Measurements from ENCODE around the gene TEX28. TPM values are rescaled to one million over a fixed set of nuclear protein-coding genes. Genes with fewer than 3 reads are reported as not detected.

Gene TEX28
- total RNA-seq, 4 donors from 2014 or later, result not detected

DNA sequence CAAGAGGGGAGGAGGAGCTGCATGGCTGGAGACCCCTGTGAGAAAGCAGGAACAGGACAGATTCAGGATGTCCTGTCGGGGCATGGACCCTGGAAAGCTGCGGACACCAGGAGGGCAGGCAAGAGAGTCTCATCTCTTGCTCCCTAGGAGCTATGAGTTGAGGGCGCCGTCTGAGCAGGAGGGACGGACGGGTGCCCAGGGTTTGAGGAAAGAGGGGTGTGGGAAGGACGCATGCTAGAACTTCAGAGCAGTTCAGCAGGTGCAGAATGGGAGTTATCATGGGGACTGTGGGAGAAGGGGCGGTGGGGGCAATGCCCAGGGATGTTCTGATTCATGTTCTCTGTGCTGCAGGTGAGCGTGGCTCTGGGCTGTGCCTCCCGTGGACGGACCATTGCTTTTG lies 25.5 kb upstream of the TEX28 start:
- H3K4me3 ChIP-seq, result no peak overlapping the region
- no peaks in the 10 kb centered on the region for H3K36me3 ChIP-seq
- intact Hi-C loops (cut with DNase I; ENCODE audit: low total_unique reads), result no loop called here
- TF ChIP-seq, protein P1, sequence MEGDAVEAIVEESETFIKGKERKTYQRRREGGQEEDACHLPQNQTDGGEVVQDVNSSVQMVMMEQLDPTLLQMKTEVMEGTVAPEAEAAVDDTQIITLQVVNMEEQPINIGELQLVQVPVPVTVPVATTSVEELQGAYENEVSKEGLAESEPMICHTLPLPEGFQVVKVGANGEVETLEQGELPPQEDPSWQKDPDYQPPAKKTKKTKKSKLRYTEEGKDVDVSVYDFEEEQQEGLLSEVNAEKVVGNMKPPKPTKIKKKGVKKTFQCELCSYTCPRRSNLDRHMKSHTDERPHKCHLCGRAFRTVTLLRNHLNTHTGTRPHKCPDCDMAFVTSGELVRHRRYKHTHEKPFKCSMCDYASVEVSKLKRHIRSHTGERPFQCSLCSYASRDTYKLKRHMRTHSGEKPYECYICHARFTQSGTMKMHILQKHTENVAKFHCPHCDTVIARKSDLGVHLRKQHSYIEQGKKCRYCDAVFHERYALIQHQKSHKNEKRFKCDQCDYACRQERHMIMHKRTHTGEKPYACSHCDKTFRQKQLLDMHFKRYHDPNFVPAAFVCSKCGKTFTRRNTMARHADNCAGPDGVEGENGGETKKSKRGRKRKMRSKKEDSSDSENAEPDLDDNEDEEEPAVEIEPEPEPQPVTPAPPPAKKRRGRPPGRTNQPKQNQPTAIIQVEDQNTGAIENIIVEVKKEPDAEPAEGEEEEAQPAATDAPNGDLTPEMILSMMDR (IDR thresholded peaks at IDR 0.05), result no peak
- TF ChIP-seq POLR2A (IDR thresholded peaks at IDR 0.05), result no peak
- DNase-seq, result no peak
- no peaks in the 10 kb centered on the region for H3K27me3 ChIP-seq
- H3K9me3 ChIP-seq, result no peaks in the 10 kb centered on the region
- no peak overlapping the region for H3K27ac ChIP-seq
- H3K4me1 ChIP-seq, result no peaks in the 10 kb centered on the region

DNA sequence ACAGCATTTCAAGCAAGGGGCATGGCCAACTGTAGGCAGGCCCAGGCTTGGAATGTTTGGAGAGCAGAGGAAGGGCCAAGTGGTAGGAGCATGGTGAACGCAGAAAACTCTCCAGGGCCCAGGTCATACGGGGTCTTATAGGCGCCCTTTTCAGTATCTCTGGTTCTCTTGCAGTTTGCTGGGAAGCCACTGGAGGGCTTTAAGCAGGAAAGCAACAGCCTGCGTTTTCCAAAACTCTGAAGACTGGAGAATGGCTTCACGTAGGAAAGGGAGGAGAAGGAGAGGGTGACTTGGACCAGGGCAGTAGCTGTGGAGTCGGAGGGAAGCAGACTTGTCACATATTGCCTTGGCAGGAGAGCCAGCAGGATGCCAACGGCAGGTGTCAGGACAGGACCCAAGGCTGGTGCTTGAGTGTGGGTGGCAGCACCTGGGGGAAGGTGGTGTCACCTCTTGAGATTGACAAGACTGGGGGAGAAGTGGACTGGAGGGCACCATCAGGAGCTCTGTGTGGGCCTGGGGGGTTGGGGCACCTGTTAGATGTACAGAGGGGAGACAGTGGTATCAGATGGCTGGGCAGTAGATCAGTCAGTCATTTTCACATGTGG lies 22.6 kb upstream of the TEX28 start:
- no peaks in the 10 kb centered on the region for H3K4me1 ChIP-seq
- H3K36me3 ChIP-seq, result no peaks in the 10 kb centered on the region
- TF ChIP-seq, protein P1 (IDR thresholded peaks at IDR 0.05), result peak in 3 of 4 experiments; percentile 32 to 49 (median 38)
- no peak for TF ChIP-seq POLR2A (IDR thresholded peaks at IDR 0.05)
- H3K27me3 ChIP-seq, result no peaks in the 10 kb centered on the region
- intact Hi-C loops (cut with DNase I; ENCODE audit: low total_unique reads), result no loop called here
- H3K27ac ChIP-seq, result no peak overlapping the region
- DNase-seq, result no peak
- H3K9me3 ChIP-seq, result no peaks in the 10 kb centered on the region
- H3K4me3 ChIP-seq, result no peak overlapping the region

DNA sequence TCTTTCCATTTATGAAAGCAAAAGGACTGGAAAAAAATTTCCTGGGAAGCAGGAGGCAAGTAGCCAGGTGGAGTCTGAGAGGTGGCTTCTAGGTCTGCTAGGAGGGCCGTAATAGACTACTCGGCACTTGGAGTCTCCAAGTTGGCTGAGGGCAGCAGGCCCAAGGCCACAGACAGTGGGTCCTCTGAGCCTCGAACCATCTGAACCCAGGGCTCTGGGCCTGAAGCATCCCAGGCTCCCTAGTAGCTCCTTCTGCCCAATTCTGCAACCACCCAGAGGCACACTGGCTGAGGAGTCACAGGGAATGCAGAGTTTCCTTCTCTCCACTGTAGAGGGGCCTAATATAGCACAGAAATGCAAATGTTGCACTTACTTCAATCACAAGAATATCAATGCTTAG lies 20.5 kb upstream of the TEX28 start:
- no peak overlapping the region for H3K4me3 ChIP-seq
- DNase-seq, result no peak
- H3K27me3 ChIP-seq, result no peaks in the 10 kb centered on the region
- no peaks in the 10 kb centered on the region for H3K9me3 ChIP-seq
- H3K27ac ChIP-seq, result no peak overlapping the region
- intact Hi-C loops (cut with DNase I; ENCODE audit: low total_unique reads), result no loop called here
- no peaks in the 10 kb centered on the region for H3K36me3 ChIP-seq
- H3K4me1 ChIP-seq, result no peaks in the 10 kb centered on the region
- TF ChIP-seq POLR2A (IDR thresholded peaks at IDR 0.05), result no peak
- TF ChIP-seq, protein P1 (IDR thresholded peaks at IDR 0.05), result no peak

DNA sequence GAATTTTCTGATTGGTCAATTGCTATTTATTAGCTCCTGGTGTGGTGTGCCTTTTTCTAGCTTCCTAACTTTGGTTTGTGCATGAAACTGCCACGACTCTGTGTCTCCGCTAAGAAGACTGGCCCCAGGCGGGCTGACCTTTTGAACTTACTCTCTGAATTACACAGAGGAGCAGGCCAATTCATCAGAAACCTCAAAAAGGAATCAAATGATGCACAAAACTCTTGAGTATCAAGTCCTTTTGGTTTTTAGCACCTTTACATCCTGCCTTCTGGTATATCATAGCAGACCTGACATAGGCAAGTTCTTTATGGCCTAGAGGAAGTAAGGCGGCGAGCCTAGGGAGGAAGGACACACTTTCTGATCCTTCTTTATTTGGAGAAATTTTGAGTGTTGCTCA lies 18.2 kb upstream of the TEX28 start:
- H3K4me3 ChIP-seq, result no peak overlapping the region
- no peaks in the 10 kb centered on the region for H3K9me3 ChIP-seq
- no peaks in the 10 kb centered on the region for H3K27me3 ChIP-seq
- DNase-seq, result no peak
- H3K4me1 ChIP-seq, result no peaks in the 10 kb centered on the region
- no peak overlapping the region for H3K27ac ChIP-seq
- intact Hi-C loops (cut with DNase I; ENCODE audit: low total_unique reads), result no loop called here
- TF ChIP-seq POLR2A (IDR thresholded peaks at IDR 0.05), result no peak
- TF ChIP-seq, protein P1 (IDR thresholded peaks at IDR 0.05), result no peak
- no peaks in the 10 kb centered on the region for H3K36me3 ChIP-seq

DNA sequence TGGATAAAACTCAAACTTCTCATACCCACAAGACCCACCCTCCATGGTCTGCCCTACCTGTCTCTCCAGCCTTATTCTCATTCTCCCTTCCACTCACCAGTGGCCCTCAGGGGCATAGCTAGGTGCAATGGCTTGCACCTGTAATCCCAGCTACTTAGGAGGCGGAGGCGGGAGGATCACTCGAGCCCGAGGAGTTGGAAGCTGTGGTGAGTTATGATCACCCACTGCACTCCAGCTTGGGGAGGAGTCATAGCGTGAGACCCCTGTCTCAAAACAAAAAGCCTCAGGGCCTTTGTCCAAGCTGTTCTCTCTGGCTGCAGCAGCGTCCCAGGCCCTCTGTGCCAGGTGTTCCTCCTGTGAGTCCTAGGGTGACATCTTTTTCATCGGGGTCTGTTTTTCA lies 17.2 kb upstream of the TEX28 start:
- Histone ChIP-seq H3K4me1 (no peaks in the 10 kb centered on the region), H3K36me3 (no peaks in the 10 kb centered on the region), H3K4me3 (no peak overlapping the region), H3K27ac (no peak overlapping the region), H3K27me3 (no peaks in the 10 kb centered on the region), H3K9me3 (no peaks in the 10 kb centered on the region)
- TF ChIP-seq POLR2A (IDR thresholded peaks at IDR 0.05), result no peak
- TF ChIP-seq, protein P1 (IDR thresholded peaks at IDR 0.05), result no peak
- intact Hi-C loops (cut with DNase I; ENCODE audit: low total_unique reads), result no loop called here
- DNase-seq, result no peak

All from uterus (tissue), 4 donors.